ENCODE measurements around the gene DCDC2C. TPM values are rescaled to one million over a fixed set of nuclear protein-coding genes. Genes with fewer than 3 reads are reported as not detected.

The DCDC2C gene
- total and polyA plus RNA-seq, 2 experiments from 2014 or later: not detected

GRCh38 chr2:3805201-3805939 lies 102.0 kb downstream of the DCDC2C start:
- no peaks in the 10 kb centered on the region for H3K9me2 ChIP-seq (ENCODE audit: insufficient read depth)
- H3F3A ChIP-seq (ENCODE audit: insufficient read depth): no peaks in the 10 kb centered on the region
- no peak overlapping the region for H3K27ac ChIP-seq
- peaks cover 27% of the 10 kb centered on the region; the same call in 1 of the 2 replicates for H3K27me3 ChIP-seq (replicated peaks; ENCODE audit: insufficient read depth)
- DNase-seq: peak; percentile 14
- H4K20me1 ChIP-seq (ENCODE audit: insufficient read depth): no peaks in the 10 kb centered on the region
- 0 out of 2 replicates have a peak, but pooled peaks cover 3% of the 10 kb centered on the region for H3K4me1 ChIP-seq (ENCODE audit: insufficient read depth)
- H3K9me3 ChIP-seq (ENCODE audit: low read depth): no peaks in the 10 kb centered on the region
- no peak overlapping the region for H3K9ac ChIP-seq
- no peaks in the 10 kb centered on the region for H3K79me2 ChIP-seq (ENCODE audit: insufficient read depth)
- no peak overlapping the region for H3K4me2 ChIP-seq (ENCODE audit: unreplicated experiment)
- in situ Hi-C loops (cut with MboI): no loop called here
- no peaks in the 10 kb centered on the region for H3K36me3 ChIP-seq (ENCODE audit: low read depth)
- WGBS, 2 experiments (ENCODE audit: low coverage in 1 of 2, low lambda C conversion rate in 2 of 2, missing lambda C conversion rate in 2 of 2): 51 to 52% methylated on average over 15 of the region's 15 CpGs
- no peak overlapping the region for H2AFZ ChIP-seq
- TF ChIP-seq EZH2 (IDR thresholded peaks at IDR 0.05; ENCODE audit: insufficient read depth, poor library complexity, severe bottlenecking): no peak
- no peak overlapping the region for H3K4me3 ChIP-seq

- H3K9me3 ChIP-seq (ENCODE audit: low read depth): no peaks in the 10 kb centered on the region
- no peak overlapping the region for H3K9ac ChIP-seq
- 55 to 60% methylated on average over 10 of the region's 10 CpGs for WGBS, 2 experiments (ENCODE audit: low coverage in 1 of 2, low lambda C conversion rate in 2 of 2, missing lambda C conversion rate in 2 of 2)
- no peak overlapping the region for H2AFZ ChIP-seq
- no peak overlapping the region for H3K4me2 ChIP-seq (ENCODE audit: unreplicated experiment)
- no peaks in the 10 kb centered on the region for H3F3A ChIP-seq (ENCODE audit: insufficient read depth)
- no peaks in the 10 kb centered on the region for H3K36me3 ChIP-seq (ENCODE audit: low read depth)
- TF ChIP-seq EZH2 (IDR thresholded peaks at IDR 0.05; ENCODE audit: insufficient read depth, poor library complexity, severe bottlenecking) (no peak), EZH2phosphoT487 (IDR thresholded peaks at IDR 0.05; ENCODE audit: insufficient read depth, low read depth) (no peak)
- H4K20me1 ChIP-seq (ENCODE audit: insufficient read depth): no peaks in the 10 kb centered on the region
- peaks cover 21% of the 10 kb centered on the region; the same call in 1 of the 2 replicates for H3K27me3 ChIP-seq (replicated peaks; ENCODE audit: insufficient read depth)
- 0 out of 2 replicates have a peak, but pooled peaks cover 3% of the 10 kb centered on the region for H3K4me1 ChIP-seq (ENCODE audit: insufficient read depth)
- no peak overlapping the region for H3K4me3 ChIP-seq
- DNase-seq: no peak
- H3K79me2 ChIP-seq (ENCODE audit: insufficient read depth): no peaks in the 10 kb centered on the region
- no peak overlapping the region for H3K27ac ChIP-seq
- no peaks in the 10 kb centered on the region for H3K9me2 ChIP-seq (ENCODE audit: insufficient read depth)
- in situ Hi-C loops (cut with MboI): no loop called here
Observed at GRCh38 chr2:3806168-3806567, 102.8 kb downstream of the DCDC2C start.

- no peaks in the 10 kb centered on the region for H3K9me3 ChIP-seq (ENCODE audit: low read depth)
- no peaks in the 10 kb centered on the region for H3K9me2 ChIP-seq (ENCODE audit: insufficient read depth)
- H3K4me1 ChIP-seq (ENCODE audit: insufficient read depth): 0 out of 2 replicates have a peak, but pooled peaks cover 3% of the 10 kb centered on the region
- no peak overlapping the region for H3K27ac ChIP-seq
- no peak for TF ChIP-seq EZH2 (IDR thresholded peaks at IDR 0.05; ENCODE audit: insufficient read depth, poor library complexity, severe bottlenecking)
- TF ChIP-seq EZH2phosphoT487 (IDR thresholded peaks at IDR 0.05; ENCODE audit: insufficient read depth, low read depth): no peak
- H3K79me2 ChIP-seq (ENCODE audit: insufficient read depth): no peaks in the 10 kb centered on the region
- DNase-seq: no peak
- no peaks in the 10 kb centered on the region for H4K20me1 ChIP-seq (ENCODE audit: insufficient read depth)
- WGBS, 2 experiments (ENCODE audit: low coverage in 1 of 2, low lambda C conversion rate in 2 of 2, missing lambda C conversion rate in 2 of 2): 85 to 93% methylated on average over 7 of the region's 7 CpGs
- no peak overlapping the region for H3K4me3 ChIP-seq
- no peak overlapping the region for H3K9ac ChIP-seq
- H3K36me3 ChIP-seq (ENCODE audit: low read depth): no peaks in the 10 kb centered on the region
- H2AFZ ChIP-seq: no peak overlapping the region
- in situ Hi-C loops (cut with MboI): no loop called here
- no peak overlapping the region for H3K4me2 ChIP-seq (ENCODE audit: unreplicated experiment)
- peaks cover 18% of the 10 kb centered on the region; the same call in 1 of the 2 replicates for H3K27me3 ChIP-seq (replicated peaks; ENCODE audit: insufficient read depth)
- no peaks in the 10 kb centered on the region for H3F3A ChIP-seq (ENCODE audit: insufficient read depth)
Observed at GRCh38 chr2:3806730-3807129, 103.4 kb downstream of the DCDC2C start.

GRCh38 chr2:3807853-3808252 lies 104.5 kb downstream of the DCDC2C start:
- no peak overlapping the region for H2AFZ ChIP-seq
- H3K9me2 ChIP-seq (ENCODE audit: insufficient read depth): no peaks in the 10 kb centered on the region
- H3K4me3 ChIP-seq: no peak overlapping the region
- in situ Hi-C loops (cut with MboI): no loop called here
- H3K27ac ChIP-seq: no peak overlapping the region
- no peaks in the 10 kb centered on the region for H4K20me1 ChIP-seq (ENCODE audit: insufficient read depth)
- no peaks in the 10 kb centered on the region for H3F3A ChIP-seq (ENCODE audit: insufficient read depth)
- H3K4me2 ChIP-seq (ENCODE audit: unreplicated experiment): no peak overlapping the region
- no peaks in the 10 kb centered on the region for H3K9me3 ChIP-seq (ENCODE audit: low read depth)
- 0 out of 2 replicates have a peak, but pooled peaks cover 3% of the 10 kb centered on the region for H3K4me1 ChIP-seq (ENCODE audit: insufficient read depth)
- 31 to 41% methylated on average over 3 of the region's 3 CpGs for WGBS, 2 experiments (ENCODE audit: low coverage in 1 of 2, low lambda C conversion rate in 2 of 2, missing lambda C conversion rate in 2 of 2)
- H3K9ac ChIP-seq: no peak overlapping the region
- no peak for TF ChIP-seq EZH2phosphoT487 (IDR thresholded peaks at IDR 0.05; ENCODE audit: insufficient read depth, low read depth)
- no peak for TF ChIP-seq EZH2 (IDR thresholded peaks at IDR 0.05; ENCODE audit: insufficient read depth, poor library complexity, severe bottlenecking)
- H3K36me3 ChIP-seq (ENCODE audit: low read depth): no peaks in the 10 kb centered on the region
- peaks cover 17% of the 10 kb centered on the region; the same call in 1 of the 2 replicates for H3K27me3 ChIP-seq (replicated peaks; ENCODE audit: insufficient read depth)
- peak; percentile 74 for DNase-seq
- H3K79me2 ChIP-seq (ENCODE audit: insufficient read depth): no peaks in the 10 kb centered on the region
